ENCODE measurements around the gene JPT1. TPM values are rescaled to one million over a fixed set of nuclear protein-coding genes. Genes with fewer than 3 reads are reported as not detected.

JPT1 gene
- total RNA-seq, 1 donor from 2014 or later: 334 TPM

DNA sequence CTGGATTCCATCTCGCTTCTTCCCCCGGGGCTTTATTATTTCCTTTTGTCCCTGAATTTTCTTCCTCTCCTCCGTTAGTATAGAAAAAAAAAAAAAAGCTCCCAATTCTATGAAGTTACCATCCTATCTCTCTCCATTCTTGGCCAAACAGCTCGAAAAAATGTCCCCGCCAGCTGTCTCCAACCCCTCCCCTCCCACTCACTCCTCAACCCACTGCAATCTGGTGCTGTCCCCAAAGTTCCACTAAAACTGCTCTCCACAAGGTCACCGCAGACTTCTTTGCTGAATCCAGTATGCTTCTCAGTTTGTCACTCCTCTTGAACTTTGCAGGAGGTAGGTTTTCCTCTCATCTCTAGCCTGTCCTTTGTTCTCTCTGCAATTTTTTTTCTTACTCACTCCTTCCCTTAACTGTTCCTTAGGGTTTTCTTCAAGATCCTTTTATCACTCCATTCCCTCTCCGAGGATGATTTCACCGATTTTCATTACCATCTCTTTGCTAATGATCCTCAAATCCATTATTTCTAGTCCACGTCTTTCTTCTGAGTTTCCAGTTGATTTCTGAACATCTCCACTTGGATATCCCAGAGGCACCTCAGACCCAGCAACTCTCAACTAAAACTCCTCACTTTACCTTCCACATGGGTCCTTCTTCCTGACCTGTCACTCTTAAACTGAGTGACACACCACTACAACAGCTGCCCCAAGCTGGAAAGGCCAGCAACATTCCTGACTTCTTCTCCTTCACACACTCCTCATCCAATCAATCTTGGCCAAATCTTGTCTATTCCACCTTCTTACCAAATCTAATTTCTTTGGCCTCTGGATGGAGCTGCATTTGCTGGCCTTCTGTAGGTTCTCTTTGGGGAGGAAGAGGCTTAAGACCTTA lies 29.9 kb upstream of the JPT1 start:
- Mint-ChIP-seq H3K27me3 (ENCODE audit: low read depth) (peaks cover 3% of the 10 kb centered on the region), H3K36me3 (ENCODE audit: low read depth) (peaks cover 14% of the 10 kb centered on the region), H3K9me3 (peaks cover 4% of the 10 kb centered on the region), H3K4me3 (peak overlapping the region; percentile 63), H3K27ac (ENCODE audit: unreplicated experiment) (peak overlapping the region; percentile 59), H3K4me1 (peaks cover 28% of the 10 kb centered on the region)
- no peak for DNase-seq (ENCODE audit: low read depth, low spot score)
- TF ChIP-seq, protein P1, sequence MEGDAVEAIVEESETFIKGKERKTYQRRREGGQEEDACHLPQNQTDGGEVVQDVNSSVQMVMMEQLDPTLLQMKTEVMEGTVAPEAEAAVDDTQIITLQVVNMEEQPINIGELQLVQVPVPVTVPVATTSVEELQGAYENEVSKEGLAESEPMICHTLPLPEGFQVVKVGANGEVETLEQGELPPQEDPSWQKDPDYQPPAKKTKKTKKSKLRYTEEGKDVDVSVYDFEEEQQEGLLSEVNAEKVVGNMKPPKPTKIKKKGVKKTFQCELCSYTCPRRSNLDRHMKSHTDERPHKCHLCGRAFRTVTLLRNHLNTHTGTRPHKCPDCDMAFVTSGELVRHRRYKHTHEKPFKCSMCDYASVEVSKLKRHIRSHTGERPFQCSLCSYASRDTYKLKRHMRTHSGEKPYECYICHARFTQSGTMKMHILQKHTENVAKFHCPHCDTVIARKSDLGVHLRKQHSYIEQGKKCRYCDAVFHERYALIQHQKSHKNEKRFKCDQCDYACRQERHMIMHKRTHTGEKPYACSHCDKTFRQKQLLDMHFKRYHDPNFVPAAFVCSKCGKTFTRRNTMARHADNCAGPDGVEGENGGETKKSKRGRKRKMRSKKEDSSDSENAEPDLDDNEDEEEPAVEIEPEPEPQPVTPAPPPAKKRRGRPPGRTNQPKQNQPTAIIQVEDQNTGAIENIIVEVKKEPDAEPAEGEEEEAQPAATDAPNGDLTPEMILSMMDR (conservative IDR thresholded peaks at IDR 0.05): no peak

DNA sequence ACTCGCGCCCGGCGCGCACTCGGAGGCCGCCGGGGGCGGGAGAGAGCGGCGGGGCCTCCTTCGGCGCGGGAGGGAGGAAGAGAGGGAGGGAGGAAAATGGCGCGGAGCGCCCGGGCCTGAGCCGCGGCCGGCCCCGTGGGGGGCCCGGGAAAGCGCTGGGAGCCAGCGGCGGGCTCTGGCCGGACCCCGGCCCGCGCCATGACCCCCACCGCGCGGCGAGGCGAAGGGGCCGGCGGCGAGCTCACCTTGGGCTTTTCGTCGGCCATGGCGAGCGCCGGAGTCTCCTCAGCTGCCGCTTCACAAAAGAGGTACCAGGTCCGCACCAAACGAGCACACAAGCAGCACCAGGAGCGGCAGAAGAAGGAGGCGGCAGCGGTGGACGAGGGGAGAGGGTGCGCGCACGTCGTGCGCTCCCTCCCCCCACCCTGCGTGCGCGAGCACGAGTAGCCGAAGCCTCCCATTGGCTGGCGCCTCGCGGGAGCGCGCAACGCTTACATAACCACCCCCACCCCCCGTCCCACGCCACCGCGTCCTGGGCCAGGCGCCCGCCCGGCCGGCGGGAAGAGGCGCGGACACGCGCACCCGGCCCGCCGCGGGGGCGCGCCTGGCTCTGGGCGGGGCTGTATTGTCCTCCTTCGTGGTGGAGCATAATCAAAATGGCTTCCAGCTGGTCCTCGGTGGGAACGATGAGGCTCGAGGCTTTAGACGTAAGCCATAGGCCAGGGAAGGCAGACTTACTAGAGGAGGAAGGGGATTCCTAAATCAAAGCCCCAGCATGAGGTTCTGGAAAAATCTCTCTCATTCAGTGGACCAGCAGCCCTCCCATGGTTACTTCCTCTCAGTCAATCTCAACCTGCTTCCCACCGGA lies 28.5 kb upstream of the JPT1 start, which contains the start of gene SUMO2:
TSS of gene SUMO2 (minus strand) at position 391 of the 868 bp plus-strand sequence. CDS start at position 266, 125 bp downstream.
- Mint-ChIP-seq H3K4me1 (peaks cover 28% of the 10 kb centered on the region), H3K27ac (ENCODE audit: unreplicated experiment) (peak within 1 kb of the TSS; percentile 96), H3K4me3 (peak within 1 kb of the TSS; percentile 88), H3K9me3 (peaks cover 4% of the 10 kb centered on the region), H3K27me3 (ENCODE audit: low read depth) (no peaks in the 10 kb centered on the region), H3K36me3 (ENCODE audit: low read depth) (peaks cover 18% of the 10 kb centered on the region)
- TF ChIP-seq, protein P1 (conservative IDR thresholded peaks at IDR 0.05): peak; percentile 40
- peak; percentile 92 for DNase-seq (ENCODE audit: low read depth, low spot score)

DNA sequence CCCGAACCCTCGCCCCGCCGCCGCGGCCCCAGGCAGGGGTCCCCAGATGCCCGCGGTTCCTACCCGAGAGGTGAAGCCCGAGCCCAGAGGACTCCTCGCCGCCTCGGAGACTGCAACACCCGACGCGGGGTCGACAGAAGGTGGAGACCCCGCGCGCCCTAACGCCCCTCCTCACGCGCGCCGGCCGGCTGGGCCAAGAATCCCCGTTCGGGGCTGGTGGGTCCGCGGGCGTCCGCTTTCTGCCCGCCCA lies 27.9 kb upstream of the JPT1 start:
- Mint-ChIP-seq H3K4me1 (peaks cover 28% of the 10 kb centered on the region), H3K27ac (ENCODE audit: unreplicated experiment) (peak overlapping the region; percentile 19), H3K4me3 (peak overlapping the region; percentile 88), H3K36me3 (ENCODE audit: low read depth) (peaks cover 18% of the 10 kb centered on the region), H3K9me3 (peaks cover 4% of the 10 kb centered on the region), H3K27me3 (ENCODE audit: low read depth) (no peaks in the 10 kb centered on the region)
- TF ChIP-seq, protein P1 (conservative IDR thresholded peaks at IDR 0.05): no peak
- DNase-seq (ENCODE audit: low read depth, low spot score): peak; percentile 18

DNA sequence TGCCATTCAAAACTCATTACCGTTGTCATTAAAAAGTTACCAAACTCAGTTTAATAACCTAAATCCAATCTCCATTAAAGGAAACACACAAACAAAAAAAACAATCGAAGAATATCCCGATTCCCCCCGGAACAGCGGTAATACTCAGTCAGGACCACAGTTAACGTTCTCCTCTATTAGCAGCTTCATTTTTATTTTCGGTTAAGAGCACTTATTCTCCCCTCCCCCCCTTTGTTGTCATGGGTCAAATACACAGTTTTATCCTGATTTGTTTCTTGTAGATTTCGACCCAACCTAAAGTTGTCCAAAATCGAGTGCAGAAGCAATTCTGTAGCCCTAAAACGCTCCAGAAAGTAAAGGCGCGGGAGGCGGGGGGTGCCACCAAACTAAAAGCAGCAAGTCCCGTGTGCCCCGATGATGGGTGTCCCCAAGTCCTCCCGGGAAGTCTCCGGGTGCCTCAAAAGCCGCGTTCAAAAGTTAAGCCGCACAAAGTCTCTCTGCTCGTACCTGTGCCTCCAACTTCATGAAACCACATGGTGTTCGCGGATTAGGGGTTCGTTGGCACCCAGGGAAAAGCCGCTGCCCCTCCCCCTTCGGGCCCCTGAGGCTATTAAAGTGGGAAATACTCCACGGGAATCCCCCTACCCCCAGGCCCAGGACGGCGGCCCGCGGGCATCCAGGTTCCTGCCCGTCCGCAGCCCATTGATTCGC lies 27.5 kb upstream of the JPT1 start:
- no peaks in the 10 kb centered on the region for H3K27me3 Mint-ChIP-seq (ENCODE audit: low read depth)
- peaks cover 20% of the 10 kb centered on the region for H3K36me3 Mint-ChIP-seq (ENCODE audit: low read depth)
- peak overlapping the region; percentile 19 for H3K27ac Mint-ChIP-seq (ENCODE audit: unreplicated experiment)
- TF ChIP-seq, protein P1 (conservative IDR thresholded peaks at IDR 0.05): no peak
- DNase-seq (ENCODE audit: low read depth, low spot score): no peak
- H3K4me3 Mint-ChIP-seq: peak overlapping the region; percentile 88
- peaks cover 4% of the 10 kb centered on the region for H3K9me3 Mint-ChIP-seq
- H3K4me1 Mint-ChIP-seq: peaks cover 28% of the 10 kb centered on the region

DNA sequence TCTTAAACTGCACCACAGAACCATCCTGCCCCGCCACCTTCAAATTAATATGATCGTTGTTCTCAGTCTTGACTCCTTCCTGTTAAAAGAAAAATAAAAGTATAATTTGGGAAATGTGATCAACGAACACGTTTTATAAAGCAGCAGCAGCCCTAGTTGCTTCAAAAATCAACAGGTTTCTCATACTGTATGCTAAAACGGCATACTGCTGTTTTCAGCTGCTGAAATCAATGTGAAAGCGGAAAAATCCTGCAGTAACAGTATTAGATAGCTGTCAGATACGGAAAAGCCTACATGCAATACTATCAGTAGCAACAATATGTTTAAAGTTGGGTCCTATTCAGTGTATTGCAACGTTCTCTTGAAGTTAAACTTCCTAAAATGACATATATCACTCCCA lies 26.8 kb upstream of the JPT1 start:
- no peak for DNase-seq (ENCODE audit: low read depth, low spot score)
- H3K36me3 Mint-ChIP-seq (ENCODE audit: low read depth): peaks cover 23% of the 10 kb centered on the region
- H3K4me1 Mint-ChIP-seq: peaks cover 28% of the 10 kb centered on the region
- H3K9me3 Mint-ChIP-seq: peaks cover 4% of the 10 kb centered on the region
- H3K27ac Mint-ChIP-seq (ENCODE audit: unreplicated experiment): peak overlapping the region; percentile 2
- H3K27me3 Mint-ChIP-seq (ENCODE audit: low read depth): no peaks in the 10 kb centered on the region
- TF ChIP-seq, protein P1 (conservative IDR thresholded peaks at IDR 0.05): no peak
- peak overlapping the region; percentile 88 for H3K4me3 Mint-ChIP-seq

Measured in neural crest cell (in vitro differentiated cells).